Measurements from ENCODE around the gene PARD3. TPM values are rescaled to one million over a fixed set of nuclear protein-coding genes. Genes with fewer than 3 reads are reported as not detected.

Gene PARD3
- total and polyA plus RNA-seq, 3 donors from 2014 or later: 31.8 to 59.5 (median 49.5) TPM

GRCh38 chr10:34184939-34185386, 630.1 kb downstream of the PARD3 start:
- H3K4me3 ChIP-seq: no peak overlapping the region
- H3K27me3 ChIP-seq: no peaks in the 10 kb centered on the region
- TF ChIP-seq POLR2A (IDR thresholded peaks at IDR 0.05): no peak
- intact Hi-C loops (cut with DNase I; ENCODE audit: low total_unique reads): no loop called here
- 42 to 65% methylated on average over 1 of the region's 1 CpG for WGBS, 2 donors
- DNase-seq: no peak
- H3K4me1 ChIP-seq: no peaks in the 10 kb centered on the region
- no peaks in the 10 kb centered on the region for H3K36me3 ChIP-seq (ENCODE audit: low read depth, missing control alignments)
- no peak overlapping the region for H3K27ac ChIP-seq
- H3K9me3 ChIP-seq: no peaks in the 10 kb centered on the region

- H3K27me3 ChIP-seq: no peaks in the 10 kb centered on the region
- H3K27ac ChIP-seq: no peak overlapping the region
- no peaks in the 10 kb centered on the region for H3K36me3 ChIP-seq (ENCODE audit: low read depth, missing control alignments)
- no peaks in the 10 kb centered on the region for H3K4me1 ChIP-seq
- no peak for DNase-seq
- no peaks in the 10 kb centered on the region for H3K9me3 ChIP-seq
- TF ChIP-seq CTCF (IDR thresholded peaks at IDR 0.05) (no peak), POLR2A (IDR thresholded peaks at IDR 0.05) (no peak)
- intact Hi-C loops (cut with DNase I; ENCODE audit: low total_unique reads): no loop called here
- no peak overlapping the region for H3K4me3 ChIP-seq
- WGBS, 2 donors: 57 to 64% methylated on average over 6 of the region's 6 CpGs
Observed at GRCh38 chr10:34184397-34184796, 630.7 kb downstream of the PARD3 start.

DNA sequence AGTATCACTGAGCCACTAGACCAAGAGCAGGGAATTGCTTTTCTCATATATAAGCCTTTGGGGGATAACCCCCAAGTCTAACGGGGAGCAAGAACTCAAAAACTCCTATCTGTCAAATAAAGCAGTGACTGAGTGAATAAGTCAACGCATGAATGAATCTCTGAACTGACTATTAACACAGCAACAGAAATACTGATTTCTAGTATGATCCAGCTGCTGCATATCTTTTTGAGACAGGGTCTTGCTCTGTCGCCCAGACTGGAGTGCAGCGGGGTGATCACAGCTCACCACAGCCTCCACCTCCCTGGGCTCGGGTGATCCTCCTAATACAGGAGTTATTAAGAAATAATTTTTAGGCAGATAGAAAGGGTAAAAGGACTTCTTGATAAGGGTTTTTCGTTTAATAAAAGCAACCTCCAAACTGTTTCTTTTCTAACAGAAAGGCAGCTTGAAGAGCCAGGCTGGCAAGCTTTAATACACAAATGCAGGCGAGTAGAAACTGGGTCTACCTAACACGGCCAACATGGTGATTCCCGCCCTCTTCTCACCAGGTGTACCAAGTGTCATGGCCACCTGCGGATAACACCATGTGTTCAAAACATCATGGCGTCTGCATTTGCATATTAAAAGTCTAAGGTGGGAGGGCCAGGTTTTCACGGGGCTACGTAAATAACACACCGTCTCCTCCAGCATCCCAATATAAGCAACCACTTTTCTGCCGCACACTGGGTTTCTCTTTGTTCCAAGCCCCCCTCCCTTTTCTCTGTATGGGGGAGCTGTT, 631.9 kb downstream of the PARD3 start:
- no peaks in the 10 kb centered on the region for H3K27me3 ChIP-seq
- no peaks in the 10 kb centered on the region for H3K9me3 ChIP-seq
- H3K4me1 ChIP-seq: no peaks in the 10 kb centered on the region
- intact Hi-C loops (cut with DNase I; ENCODE audit: low total_unique reads): no loop called here
- 90 to 94% methylated on average over 15 of the region's 15 CpGs for WGBS, 2 donors
- no peak overlapping the region for H3K27ac ChIP-seq
- TF ChIP-seq POLR2A (IDR thresholded peaks at IDR 0.05) (no peak), CTCF (IDR thresholded peaks at IDR 0.05) (no peak)
- no peaks in the 10 kb centered on the region for H3K36me3 ChIP-seq (ENCODE audit: low read depth, missing control alignments)
- H3K4me3 ChIP-seq: no peak overlapping the region
- no peak for DNase-seq

GRCh38 chr10:34181553-34182300, 633.4 kb downstream of the PARD3 start:
- intact Hi-C loops (cut with DNase I; ENCODE audit: low total_unique reads): no loop called here
- Histone ChIP-seq H3K27me3 (no peaks in the 10 kb centered on the region), H3K4me3 (no peak overlapping the region), H3K4me1 (no peaks in the 10 kb centered on the region), H3K36me3 (ENCODE audit: low read depth, missing control alignments) (no peaks in the 10 kb centered on the region), H3K27ac (no peak overlapping the region), H3K9me3 (no peaks in the 10 kb centered on the region)
- 49 to 60% methylated on average over 10 of the region's 10 CpGs for WGBS, 2 donors
- DNase-seq: no peak
- TF ChIP-seq POLR2A (IDR thresholded peaks at IDR 0.05) (no peak), CTCF (IDR thresholded peaks at IDR 0.05) (no peak)

GRCh38 chr10:34180749-34181148, 634.3 kb downstream of the PARD3 start:
- Histone ChIP-seq H3K36me3 (ENCODE audit: low read depth, missing control alignments) (no peaks in the 10 kb centered on the region), H3K4me1 (no peaks in the 10 kb centered on the region), H3K27me3 (no peaks in the 10 kb centered on the region), H3K27ac (no peak overlapping the region), H3K4me3 (no peak overlapping the region), H3K9me3 (no peaks in the 10 kb centered on the region)
- intact Hi-C loops (cut with DNase I; ENCODE audit: low total_unique reads): no loop called here
- WGBS, 2 donors: 91 to 96% methylated on average over 2 of the region's 2 CpGs
- DNase-seq: no peak
- TF ChIP-seq CTCF (IDR thresholded peaks at IDR 0.05) (no peak), POLR2A (IDR thresholded peaks at IDR 0.05) (no peak)
